GM23248 (cell line): Measurements from ENCODE around the gene OR2J3. TPM values are rescaled to one million over a fixed set of nuclear protein-coding genes. Genes with fewer than 3 reads are reported as not detected.
"Not testable (repeated sequence)": the region's sequence is repeated elsewhere in the genome, so short reads cannot be mapped to it uniquely, and the experiment has no call there.

Source experiments
- DNase-seq: peaks from one replicate; pipeline ENCODE4 v3.0.0-alpha.2; 2015
- H2AFZ ChIP-seq: fragments of 200-600 bp; sonication (generic); 2 replicates; pipeline ENCODE4 v1.6.1; 2016; ENCODE audit warnings: antibody characterized with exemption
- H3F3A ChIP-seq: fragments of 200-600 bp; sonication (generic); 2 replicates; pipeline ENCODE4 v1.6.1; 2016; ENCODE audit warnings: mild to moderate bottlenecking, antibody characterized with exemption, mixed run types; ENCODE audit not compliant: insufficient read depth
- H3K27ac ChIP-seq: fragments of 200-600 bp; sonication (generic); 2 replicates; pipeline ENCODE4 v1.5.1; 2016; ENCODE audit warnings: mild to moderate bottlenecking
- H3K27me3 ChIP-seq: fragments of 200-600 bp; sonication (generic); replicated peaks from 2 replicates; pipeline ENCODE4 v1.6.1; 2016; ENCODE audit warnings: mild to moderate bottlenecking; ENCODE audit not compliant: insufficient read depth
- H3K36me3 ChIP-seq: fragments of 200-600 bp; sonication (generic); 2 replicates; pipeline ENCODE4 v1.6.1; 2016; ENCODE audit warnings: low read depth, mild to moderate bottlenecking
- H3K4me1 ChIP-seq: fragments of 200-600 bp; sonication (generic); 2 replicates; pipeline ENCODE4 v1.6.1; 2016; ENCODE audit warnings: mild to moderate bottlenecking; ENCODE audit not compliant: insufficient read depth
- H3K4me2 ChIP-seq: fragments of 200-600 bp; sonication (generic); one replicate; pipeline ENCODE4 v1.6.1; 2016; ENCODE audit warnings: mild to moderate bottlenecking; ENCODE audit not compliant: unreplicated experiment
- H3K4me3 ChIP-seq: fragments of 200-600 bp; sonication (generic); 2 replicates; pipeline ENCODE4 v1.5.1; 2016; ENCODE audit warnings: mild to moderate bottlenecking
- H3K79me2 ChIP-seq: fragments of 200-600 bp; sonication (generic); 2 replicates; pipeline ENCODE4 v1.6.1; 2016; ENCODE audit warnings: mild to moderate bottlenecking; ENCODE audit not compliant: insufficient read depth
- H3K9ac ChIP-seq: fragments of 200-600 bp; sonication (generic); 2 replicates; pipeline ENCODE4 v1.6.1; 2016; ENCODE audit warnings: mild to moderate bottlenecking
- H3K9me2 ChIP-seq: fragments of 200-600 bp; sonication (generic); 2 replicates; pipeline ENCODE4 v1.6.1; 2016; ENCODE audit warnings: mixed run types, mild to moderate bottlenecking, moderate library complexity; ENCODE audit not compliant: insufficient read depth
- H3K9me3 ChIP-seq: fragments of 200-600 bp; sonication (generic); one replicate; pipeline ENCODE4 v1.6.1; 2017; ENCODE audit warnings: low read depth
- H4K20me1 ChIP-seq: fragments of 200-600 bp; sonication (generic); 2 replicates; pipeline ENCODE4 v1.6.0; 2016; ENCODE audit not compliant: insufficient read depth
- EZH2 ChIP-seq: fragments of 200-600 bp; sonication (generic); IDR thresholded peaks from 2 replicates; pipeline ENCODE4 v1.6.1; 2018; ENCODE audit warnings: antibody characterized with exemption, mild to moderate bottlenecking; ENCODE audit not compliant: insufficient read depth, poor library complexity, severe bottlenecking
- EZH2phosphoT487 ChIP-seq: fragments of 200-600 bp; sonication (generic); IDR thresholded peaks from 2 replicates; pipeline ENCODE4 v1.6.1; 2018; ENCODE audit warnings: antibody characterized with exemption, moderate library complexity, mild to moderate bottlenecking, low read depth; ENCODE audit not compliant: insufficient read depth
- WGBS, 2 experiments: methylation state at CpG; one replicate each; pipeline ENCODE4 v1.1.6; 2015 to 2017; ENCODE audit warnings: low lambda C conversion rate in 2 of 2, low coverage in 1 of 2; ENCODE audit errors: missing lambda C conversion rate in 2 of 2; 5-methylcytosine and 5-hydroxymethylcytosine counted together
- in situ Hi-C: fragments of 300-500 bp; cut with MboI; formaldehyde crosslinking; loops from 2 replicates; pipeline ENCODE4 v1.15.0; 2020
- polyA plus RNA-seq: library from polyadenylated mRNA; unstranded; fragments of >200 nt; fragmentation: Nextera tagmentation; extraction: Ambion mirVana; gene quantifications from 2 replicates; pipeline ENCODE4 v1.2.1, GENCODE V29; 2016
- total RNA-seq: library from RNA; depleted of rRNA; stranded (reverse); fragments of >200 nt; shearing (Covaris generic); gene quantifications from 2 replicates; pipeline ENCODE4 v1.2.3, GENCODE V29; 2014; rRNA removed

The OR2J3 gene
- total and polyA plus RNA-seq, 2 experiments from 2014 or later, result not detected

DNA sequence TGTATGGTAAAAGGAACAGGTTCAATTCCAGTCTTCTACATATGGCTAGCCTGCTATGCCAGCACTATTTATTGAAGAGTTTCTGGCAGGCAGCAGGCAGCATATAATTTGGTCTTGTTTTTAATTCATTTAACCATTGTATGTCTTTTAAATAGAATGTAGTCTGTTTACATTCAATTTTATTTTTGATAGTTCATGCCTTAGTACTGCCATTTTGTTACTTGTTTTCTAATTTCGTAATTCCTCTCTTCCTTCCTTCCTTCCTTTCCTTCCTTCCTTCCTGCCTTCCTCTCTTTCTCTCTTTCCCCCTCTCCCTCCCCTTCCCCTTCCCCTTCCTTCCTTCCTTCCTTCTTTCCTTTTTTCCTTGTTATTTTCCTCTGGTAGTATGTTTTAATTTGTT, 45.2 kb downstream of the OR2J3 start:
- no peaks in the 10 kb centered on the region for H3K4me1 ChIP-seq
- H3K9me2 ChIP-seq, result no peaks in the 10 kb centered on the region
- in situ Hi-C loops, result no loop called here
- H2AFZ ChIP-seq, result no peak overlapping the region
- no peaks in the 10 kb centered on the region for H3K27me3 ChIP-seq
- no peaks in the 10 kb centered on the region for H4K20me1 ChIP-seq
- no peak overlapping the region for H3K27ac ChIP-seq
- H3K9ac ChIP-seq, result no peak overlapping the region
- 7 to 67% methylated on average over 1 of the region's 1 CpG for WGBS, 2 experiments
- TF ChIP-seq EZH2 (no peak), EZH2phosphoT487 (no peak)
- no peaks in the 10 kb centered on the region for H3K9me3 ChIP-seq
- H3F3A ChIP-seq, result no peaks in the 10 kb centered on the region
- H3K4me3 ChIP-seq, result no peak overlapping the region
- no peak overlapping the region for H3K4me2 ChIP-seq
- no peaks in the 10 kb centered on the region for H3K36me3 ChIP-seq
- H3K79me2 ChIP-seq, result no peaks in the 10 kb centered on the region
- no peak for DNase-seq

DNA sequence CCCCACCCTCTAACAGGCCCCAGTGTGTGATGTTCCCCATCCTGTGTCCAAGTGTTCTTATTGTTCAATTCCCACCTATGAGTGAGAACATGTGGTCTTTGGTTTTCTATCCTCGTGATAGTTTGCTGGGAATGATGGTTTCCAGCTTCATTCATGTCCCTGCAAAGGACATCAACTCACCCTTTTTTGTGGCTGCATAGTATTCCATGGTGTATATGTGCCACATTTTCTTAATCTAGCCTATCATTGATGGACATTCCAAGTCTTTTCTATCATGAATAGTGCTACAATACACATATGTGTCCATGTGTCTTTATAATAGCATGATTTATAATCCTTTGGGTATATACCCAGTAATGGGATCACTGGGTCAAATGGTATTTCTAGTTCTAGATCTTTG, 47.3 kb downstream of the OR2J3 start:
- 0% methylated on average over 1 of the region's 1 CpG for WGBS, 2 experiments
- H3K79me2 ChIP-seq, H2AFZ ChIP-seq, H3K4me1 ChIP-seq, H3K27me3 ChIP-seq, H3K4me2 ChIP-seq, H3K9me3 ChIP-seq, H3K9ac ChIP-seq, H3K36me3 ChIP-seq, H3K27ac ChIP-seq, H3K4me3 ChIP-seq, DNase-seq, H3F3A ChIP-seq, in situ Hi-C loops, H3K9me2 ChIP-seq, H4K20me1 ChIP-seq: not testable (repeated sequence)

GRCh38 chr6:29159922-29160321, 52.1 kb downstream of the OR2J3 start:
- H3K9me3 ChIP-seq, H3K4me3 ChIP-seq, H4K20me1 ChIP-seq, H3F3A ChIP-seq, H3K9me2 ChIP-seq, H3K27ac ChIP-seq, in situ Hi-C loops, H3K36me3 ChIP-seq, DNase-seq, H3K4me1 ChIP-seq, H2AFZ ChIP-seq, H3K4me2 ChIP-seq, H3K79me2 ChIP-seq, H3K9ac ChIP-seq, H3K27me3 ChIP-seq: not testable (repeated sequence)
- WGBS, 2 experiments, result 65 to 67% methylated on average over 11 to 14 of the region's 29 CpGs

Other genes starting within 250 kb of the OR2J3 start
- 56.1 and 67.7 TPM in 2 replicates for gene TRIM27, start 184.1 kb upstream of the OR2J3 start, total RNA-seq
- gene TRIM27, start 184.1 kb upstream of the OR2J3 start, polyA plus RNA-seq, result 40.2 and 42.1 TPM in 2 replicates
- gene ZNF311, start 102.7 kb upstream of the OR2J3 start, total RNA-seq, result 0.54 and 0.76 TPM in 2 replicates
- gene ZNF311, start 102.7 kb upstream of the OR2J3 start, polyA plus RNA-seq, result 0.67 and 0.93 TPM in 2 replicates
- gene OR2W1, start 62.9 kb upstream of the OR2J3 start, total RNA-seq, result not detected in 2 replicates
- not detected in 2 replicates for gene OR2W1, start 62.9 kb upstream of the OR2J3 start, polyA plus RNA-seq
- gene OR2B3, start 20.7 kb upstream of the OR2J3 start, total RNA-seq, result not detected in 2 replicates
- not detected in 2 replicates for gene OR2B3, start 20.7 kb upstream of the OR2J3 start, polyA plus RNA-seq
- gene OR2J1, start 8.6 kb upstream of the OR2J3 start, total RNA-seq, result not detected in 2 replicates
- not detected in 2 replicates for gene OR2J1, start 8.6 kb upstream of the OR2J3 start, polyA plus RNA-seq
- not detected in 2 replicates for gene OR2J2, start 62.8 kb downstream of the OR2J3 start, total RNA-seq
- gene OR2J2, start 62.8 kb downstream of the OR2J3 start, polyA plus RNA-seq, result not detected in 2 replicates
- not detected in 2 replicates for gene OR14J1, start 193.6 kb downstream of the OR2J3 start, total RNA-seq
- gene OR14J1, start 193.6 kb downstream of the OR2J3 start, polyA plus RNA-seq, result not detected in 2 replicates